Fibroblast of skin of back (primary cell): ENCODE measurements around the gene METTL26.
"Not testable (repeated sequence)": the region's sequence is repeated elsewhere in the genome, so short reads cannot be mapped to it uniquely, and the experiment has no call there.

Source experiments
- DNase-seq: peaks from one replicate; pipeline ENCODE4 v3.0.0-alpha.2; 2013

Gene METTL26

DNA sequence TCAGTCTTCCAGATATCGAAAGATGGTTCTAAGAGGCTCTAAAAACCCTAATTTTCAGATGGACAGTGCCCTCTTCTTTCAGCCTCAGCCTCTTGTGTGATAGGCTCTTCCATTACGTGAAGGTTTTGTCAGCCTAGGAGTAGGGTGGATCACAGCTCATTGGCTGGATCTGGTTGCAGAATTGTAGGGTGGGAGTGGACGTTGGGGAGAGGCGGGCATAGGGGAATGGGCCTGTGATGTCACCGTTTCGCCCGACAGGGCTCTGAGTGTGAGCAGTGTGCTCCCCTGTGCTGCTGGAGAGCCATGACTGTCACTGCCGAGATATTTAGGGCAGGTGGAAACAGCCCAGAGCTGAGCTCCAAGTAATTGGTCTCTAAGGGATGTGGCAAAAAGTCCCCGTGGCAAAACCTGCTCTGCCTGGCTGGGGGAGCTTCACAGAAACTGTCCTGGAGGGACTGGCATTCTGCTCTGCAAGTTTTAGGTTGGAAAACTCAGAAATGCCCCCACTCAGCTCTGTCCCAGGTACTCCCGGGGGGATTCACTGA, 11.5 kb downstream of the METTL26 start:
- DNase-seq: no peak

DNA sequence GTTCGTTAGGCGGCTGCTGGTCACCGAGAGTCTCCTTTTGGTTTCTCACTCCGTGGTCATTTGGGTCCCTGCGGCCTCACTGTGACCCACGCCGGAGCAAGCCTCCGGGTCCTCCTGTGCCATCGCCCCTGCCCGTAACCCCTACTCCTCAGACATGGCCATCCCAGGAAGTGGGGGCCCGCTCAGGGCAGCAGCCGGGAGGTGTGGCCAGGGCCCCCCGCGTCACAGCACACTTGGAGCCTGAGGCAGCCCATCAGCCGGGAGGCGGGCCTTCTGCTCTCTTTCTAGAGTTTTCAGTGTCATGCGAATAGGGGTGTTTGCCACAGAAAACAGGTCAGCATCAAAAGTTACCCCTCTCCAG, 13.2 kb downstream of the METTL26 start:
- DNase-seq: no peak

DNA sequence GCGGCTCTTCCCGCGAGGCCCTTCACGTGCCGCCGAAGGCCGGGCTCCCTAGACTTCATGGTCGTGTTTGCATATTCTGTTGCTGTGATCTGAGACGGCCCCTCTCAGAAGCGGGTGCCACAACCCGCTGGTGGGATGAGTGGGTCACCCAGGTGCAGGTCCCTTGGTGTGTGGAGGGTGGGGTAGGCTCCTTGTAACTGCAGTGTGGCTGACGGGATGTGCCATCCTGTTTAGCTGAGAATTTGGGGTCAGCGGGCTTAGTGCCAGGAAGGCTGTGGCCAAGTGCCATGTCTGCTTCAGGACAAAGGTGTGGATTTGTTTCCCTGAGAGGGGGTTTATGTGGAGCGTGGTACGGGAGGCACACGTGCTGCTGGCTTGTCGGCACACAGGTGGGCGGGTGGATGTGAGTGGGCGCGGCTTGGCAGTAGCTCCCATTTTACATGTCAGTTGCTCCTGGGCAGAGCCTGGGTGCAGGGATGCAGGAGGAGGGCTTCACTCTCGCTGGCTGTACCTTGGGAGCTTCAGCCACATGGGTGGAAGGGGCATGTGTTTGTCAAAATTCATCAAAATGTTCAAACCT, 14.5 kb downstream of the METTL26 start:
- no peak for DNase-seq

DNA sequence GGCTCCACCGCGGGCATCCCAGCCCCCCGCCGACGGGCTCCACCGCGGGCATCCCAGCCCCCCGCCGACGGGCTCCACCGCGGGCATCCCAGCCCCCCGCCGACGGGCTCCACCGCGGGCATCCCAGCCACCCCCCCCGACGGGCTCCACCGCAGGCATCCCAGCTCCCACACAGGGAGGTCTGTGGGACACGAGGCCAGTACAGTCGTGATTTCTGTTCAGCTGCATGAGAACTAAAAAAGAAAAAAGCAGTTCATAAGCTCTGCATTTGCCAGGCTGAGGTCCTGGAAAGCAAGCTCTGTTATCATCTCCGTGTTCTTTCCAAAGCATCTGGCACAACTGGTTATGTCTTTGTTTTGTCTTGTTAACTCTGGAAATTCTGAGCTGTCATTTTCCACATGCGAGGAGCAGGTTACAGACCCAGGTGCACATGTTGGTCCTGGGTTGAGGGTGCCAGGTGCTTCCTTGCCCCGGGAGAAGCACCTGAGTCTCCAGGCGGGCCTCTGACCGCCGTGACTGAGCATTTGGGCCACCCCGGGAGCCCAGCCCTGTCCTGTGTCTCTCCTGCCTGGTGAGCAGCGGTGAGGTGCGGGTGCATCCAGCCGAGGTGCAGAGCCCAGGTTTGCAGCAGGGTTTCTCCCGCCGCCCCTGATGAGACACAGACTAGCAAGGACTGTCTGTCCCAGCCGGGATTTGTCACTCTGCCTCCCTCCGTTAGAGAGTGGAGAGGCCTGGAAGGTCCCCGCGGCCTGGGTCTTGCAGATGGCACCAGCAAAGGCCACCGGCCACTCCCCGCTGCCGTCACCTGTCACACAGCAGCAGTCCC, 15.2 kb downstream of the METTL26 start:
- no peak for DNase-seq

DNA sequence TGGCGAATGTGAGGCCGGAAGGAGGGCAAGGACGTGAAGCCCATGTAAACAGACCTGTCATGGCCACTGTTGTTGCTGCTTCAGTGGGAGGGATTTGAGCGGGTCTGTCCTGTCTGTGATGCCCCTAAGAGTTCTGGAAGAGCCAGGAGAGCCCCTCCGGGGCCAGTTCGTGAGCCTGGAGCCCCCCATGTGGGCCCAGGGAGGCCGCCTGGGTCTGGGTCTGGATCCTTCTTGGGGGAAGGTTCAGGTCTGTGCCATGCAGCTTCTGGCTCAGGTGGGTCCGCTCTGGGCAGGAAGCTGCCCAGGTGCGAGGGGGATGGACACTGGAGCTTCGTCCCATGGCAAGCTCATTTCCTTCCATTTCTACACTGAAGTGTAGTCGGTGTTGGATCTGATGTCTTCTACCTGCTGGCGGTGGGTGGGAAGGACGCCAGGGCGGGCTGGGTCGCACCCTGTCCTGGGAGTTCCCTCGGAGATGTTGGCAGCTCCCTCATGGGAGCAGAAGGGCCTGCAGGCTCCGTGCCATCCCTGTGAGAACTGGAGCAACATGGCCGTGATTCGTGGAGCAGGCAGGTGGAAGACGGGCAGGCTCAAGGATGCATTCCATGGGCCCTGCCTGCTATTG, 16.5 kb downstream of the METTL26 start:
- DNase-seq: no peak

DNA sequence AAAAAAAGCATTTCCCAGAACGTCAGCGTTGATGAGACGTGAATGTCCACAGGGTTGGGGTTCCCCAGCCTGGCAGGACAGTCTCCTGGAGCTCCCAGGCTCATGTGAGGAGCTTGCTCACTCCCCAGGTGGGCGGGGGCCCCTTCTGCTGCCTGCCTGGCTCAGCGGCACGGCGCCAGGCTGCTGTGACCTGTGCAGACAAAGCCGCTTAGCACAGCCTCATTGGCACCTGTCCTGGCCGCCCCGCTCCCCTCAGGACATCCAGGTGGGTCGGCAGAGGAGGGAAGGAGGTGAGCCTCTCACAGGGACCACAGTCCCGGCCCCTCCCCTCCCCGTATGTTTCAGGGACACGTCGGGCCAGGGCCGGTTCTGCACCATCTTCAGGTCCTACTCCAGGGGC, 18.2 kb downstream of the METTL26 start:
- DNase-seq: no peak

DNA sequence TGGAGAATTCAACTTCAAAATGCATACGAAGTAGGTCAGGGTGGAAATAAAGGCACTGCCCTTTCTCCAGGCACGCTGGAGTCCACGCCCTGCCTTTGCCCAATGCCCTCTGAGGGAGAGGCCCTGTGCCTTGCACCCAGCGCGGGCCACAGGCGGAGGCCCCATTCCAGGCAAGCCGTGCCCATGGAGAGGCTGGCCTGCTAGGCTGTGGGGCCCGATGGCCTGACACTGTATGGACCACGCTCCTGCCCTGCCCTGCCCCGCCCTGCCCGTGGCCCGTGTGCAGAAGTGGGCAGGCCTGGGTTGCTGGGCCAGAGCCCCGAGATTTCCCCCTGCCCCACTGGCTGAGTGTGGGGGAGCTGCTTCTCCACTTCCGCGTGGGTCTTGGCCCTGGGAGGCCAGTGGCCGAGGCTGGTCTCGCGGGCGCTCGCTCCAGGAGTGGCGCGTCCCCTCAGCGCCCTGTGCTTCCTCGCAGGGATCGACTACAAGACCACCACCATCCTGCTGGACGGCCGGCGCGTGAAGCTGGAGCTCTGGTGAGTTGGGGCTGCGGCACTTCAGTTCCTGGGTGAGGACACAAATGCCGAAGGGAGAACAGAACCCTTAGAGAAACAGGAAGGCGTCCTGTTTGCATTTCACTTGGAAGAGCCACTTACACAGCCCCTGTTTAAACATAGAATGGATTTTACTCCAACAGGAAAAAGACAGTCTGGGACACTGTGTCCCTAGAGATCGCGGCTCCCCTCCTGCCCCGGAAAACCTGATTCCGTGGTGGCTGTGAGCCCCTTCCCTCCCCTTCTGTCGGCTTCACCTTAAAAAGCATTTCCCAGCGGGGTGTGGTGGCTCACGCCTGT, 19.1 kb downstream of the METTL26 start:
- no peak for DNase-seq

DNA sequence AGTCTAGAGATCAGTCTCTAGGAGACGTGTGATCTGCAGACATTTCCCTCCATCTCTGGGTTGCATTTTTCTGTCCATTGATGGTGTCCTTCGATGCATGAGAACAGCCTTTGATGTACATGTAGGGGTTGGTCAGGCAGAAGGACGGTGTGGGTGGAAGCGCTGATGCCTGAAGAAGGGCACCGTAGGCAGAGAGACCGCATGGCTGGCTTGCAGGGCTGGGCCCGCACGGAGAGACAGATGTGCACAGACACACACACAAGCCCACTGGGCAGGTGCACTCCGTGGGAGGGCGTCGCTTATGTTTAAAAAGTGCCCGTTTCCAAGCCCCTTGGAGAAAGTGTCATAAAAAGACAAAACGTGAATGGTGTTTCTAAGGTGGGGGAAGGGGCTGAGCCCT, 21.0 kb downstream of the METTL26 start:
- no peak for DNase-seq

DNA sequence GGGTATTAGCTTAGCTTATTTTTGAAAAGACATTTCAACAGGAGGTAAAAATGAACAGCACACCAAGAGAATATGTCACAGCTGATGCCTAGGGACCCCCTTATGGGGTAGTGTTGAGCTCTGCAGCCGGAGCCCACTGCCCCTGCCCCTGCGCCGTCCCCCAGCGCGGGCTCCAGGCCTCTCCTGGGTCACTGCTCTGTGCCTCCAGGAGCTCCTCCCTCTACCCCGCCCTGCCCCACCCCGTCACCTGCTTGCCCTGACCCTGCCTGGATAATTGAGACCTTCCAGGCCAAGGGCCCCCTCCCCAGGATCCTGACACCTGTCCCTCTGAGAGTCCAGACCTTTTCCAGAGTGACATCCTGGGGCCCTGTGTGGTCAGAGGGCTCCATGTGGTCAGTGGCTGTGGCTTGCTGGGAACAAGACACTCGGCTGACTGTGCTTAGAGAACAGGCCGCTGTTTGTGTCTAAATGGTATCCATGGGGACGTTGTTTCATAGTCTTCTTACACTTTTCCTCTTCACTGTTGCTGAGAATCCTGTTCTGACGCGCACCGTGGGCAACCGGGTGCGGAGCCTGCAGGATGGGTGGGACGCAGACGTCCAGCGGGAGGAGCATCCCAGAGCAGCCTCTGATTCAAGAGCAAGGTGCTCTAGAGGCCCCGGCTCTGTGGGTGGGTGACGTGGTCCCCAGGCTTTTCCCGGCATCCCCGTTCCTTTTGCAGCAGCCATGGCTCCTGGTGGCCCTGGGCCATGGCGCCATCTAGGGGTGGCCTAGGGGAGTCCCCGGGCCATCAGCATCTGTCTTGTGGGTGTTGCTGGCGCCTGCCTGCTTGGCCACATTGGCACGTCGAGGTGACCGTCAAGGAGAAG, 25.4 kb downstream of the METTL26 start:
- DNase-seq: no peak

DNA sequence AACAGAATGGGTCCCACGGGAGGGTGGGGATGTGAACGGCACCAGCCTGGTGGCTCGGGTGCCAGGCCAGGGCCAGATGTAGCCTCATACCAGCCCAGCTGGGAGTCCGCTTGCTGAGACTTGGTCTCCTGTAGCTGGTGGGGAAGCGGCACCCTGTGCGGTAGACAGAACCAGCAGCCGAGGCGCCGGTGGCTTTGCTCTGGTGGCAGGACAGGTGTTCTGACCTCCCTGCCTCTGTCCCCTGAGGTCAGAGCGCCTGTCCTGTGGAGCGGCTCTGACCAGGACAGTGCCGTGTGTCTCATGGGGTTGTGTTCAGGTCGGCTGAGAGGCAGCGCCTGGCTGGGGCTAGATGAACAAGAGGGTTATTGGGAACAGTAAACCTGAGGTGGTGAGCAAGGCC, 26.1 kb downstream of the METTL26 start:
- no peak for DNase-seq

DNA sequence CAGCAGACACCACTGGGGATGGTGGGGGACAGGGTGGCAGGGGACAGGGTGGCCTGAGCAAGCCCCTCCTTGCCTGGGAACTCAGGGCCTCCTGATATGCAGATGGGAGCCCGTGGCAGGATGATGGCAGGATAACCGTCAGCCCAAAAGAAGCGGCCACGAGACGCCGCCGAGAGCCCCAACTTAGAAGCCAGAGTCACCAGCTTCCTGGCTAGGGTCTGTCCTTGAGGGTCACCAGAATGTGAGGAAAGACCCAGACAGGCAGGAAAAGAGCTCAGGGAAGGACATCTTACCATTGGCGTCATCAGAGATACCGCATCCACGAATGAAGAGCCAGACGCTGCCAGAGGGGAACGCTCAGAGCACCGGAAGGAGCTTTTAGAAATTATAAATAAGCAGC, 26.8 kb downstream of the METTL26 start:
- DNase-seq: no peak

DNA sequence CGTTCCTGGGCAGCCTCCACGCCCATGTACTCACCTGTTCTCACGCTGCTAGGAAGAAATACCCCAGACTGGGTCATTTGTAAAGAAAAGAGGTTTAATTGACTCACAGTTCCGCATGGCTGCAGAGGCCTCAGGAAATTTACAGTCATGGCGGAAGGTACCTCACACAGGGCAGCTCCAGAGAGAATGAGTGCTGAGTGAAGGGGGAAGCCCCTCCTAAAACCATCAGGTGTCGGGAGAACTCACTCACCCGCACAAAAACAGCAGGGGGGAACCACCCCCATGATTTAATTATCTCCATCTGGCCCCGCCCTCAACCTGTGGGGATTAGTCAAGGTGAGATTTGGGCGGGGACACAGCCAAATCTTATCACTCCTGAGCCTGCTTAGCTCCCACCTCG, 28.1 kb downstream of the METTL26 start:
- no peak for DNase-seq

DNA sequence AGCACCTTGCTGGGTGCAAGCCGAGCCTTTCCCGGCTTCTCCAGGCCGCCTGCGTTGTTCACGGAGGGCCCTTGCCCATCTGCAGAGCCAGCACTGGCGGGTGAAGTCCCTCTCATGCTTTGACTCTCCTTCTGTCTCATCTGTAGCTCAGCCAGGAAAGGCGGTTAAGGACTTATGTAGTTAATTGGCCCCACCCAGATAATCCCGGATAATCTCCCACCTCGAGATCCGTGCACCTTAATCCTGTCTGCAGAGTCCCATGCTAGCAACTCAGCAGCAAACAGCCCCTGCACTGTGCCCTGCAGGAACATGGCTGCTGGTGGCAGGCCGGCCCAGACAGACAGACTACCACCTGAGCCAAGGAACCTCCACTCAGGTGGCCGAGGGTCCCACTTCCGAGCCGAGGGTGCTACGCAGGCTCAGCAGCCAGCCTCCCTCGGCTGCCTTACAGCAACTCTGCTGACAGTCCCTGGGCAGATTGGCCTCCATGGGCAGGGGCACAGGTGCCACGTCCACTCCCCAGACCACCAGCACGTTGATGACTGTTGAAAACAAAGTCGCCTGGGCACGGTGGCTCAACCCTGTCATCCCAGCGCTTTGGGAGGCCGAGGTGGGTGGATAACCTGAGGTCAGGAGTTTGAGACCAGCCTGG, 29.3 kb downstream of the METTL26 start:
- DNase-seq: no peak

DNA sequence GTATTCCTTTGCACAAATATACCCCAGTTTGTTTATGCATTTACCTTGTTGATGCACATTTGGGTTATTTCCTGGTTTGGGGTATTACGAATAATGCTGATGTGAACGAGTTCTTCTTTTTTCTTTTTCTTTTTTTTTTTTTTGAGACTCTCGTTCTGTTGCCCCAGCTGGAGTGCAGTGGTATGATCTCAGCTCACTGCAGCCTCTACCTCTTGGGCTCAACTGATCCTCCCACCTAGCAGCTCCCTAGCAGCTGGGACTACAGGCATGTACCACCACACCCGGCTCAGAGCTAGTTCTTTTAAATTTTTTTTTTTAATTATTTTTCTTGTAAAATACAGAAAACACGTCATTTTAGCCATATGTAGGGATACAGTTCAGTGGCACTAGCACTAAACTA, 32.2 kb downstream of the METTL26 start:
- no peak for DNase-seq

DNA sequence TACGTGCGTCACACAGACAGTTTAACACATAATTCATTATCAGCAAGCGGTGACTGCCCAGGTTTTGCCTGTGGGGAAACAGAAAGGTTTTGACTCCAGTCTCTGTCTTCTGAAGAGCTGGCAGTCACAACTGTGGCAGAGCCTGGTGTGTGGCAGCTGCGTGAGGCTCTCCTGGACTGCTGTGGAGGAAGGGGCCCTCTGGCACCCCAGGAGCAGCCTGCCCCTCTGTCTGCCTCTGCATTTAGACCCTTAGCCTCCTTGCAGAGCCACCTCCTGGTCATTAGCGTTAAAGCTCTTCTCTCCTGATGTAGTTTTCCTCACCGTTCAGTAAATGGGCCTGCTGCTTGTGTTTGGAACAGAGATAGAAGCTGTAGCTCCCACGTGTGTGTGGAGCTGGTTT, 35.3 kb downstream of the METTL26 start:
- no peak for DNase-seq

DNA sequence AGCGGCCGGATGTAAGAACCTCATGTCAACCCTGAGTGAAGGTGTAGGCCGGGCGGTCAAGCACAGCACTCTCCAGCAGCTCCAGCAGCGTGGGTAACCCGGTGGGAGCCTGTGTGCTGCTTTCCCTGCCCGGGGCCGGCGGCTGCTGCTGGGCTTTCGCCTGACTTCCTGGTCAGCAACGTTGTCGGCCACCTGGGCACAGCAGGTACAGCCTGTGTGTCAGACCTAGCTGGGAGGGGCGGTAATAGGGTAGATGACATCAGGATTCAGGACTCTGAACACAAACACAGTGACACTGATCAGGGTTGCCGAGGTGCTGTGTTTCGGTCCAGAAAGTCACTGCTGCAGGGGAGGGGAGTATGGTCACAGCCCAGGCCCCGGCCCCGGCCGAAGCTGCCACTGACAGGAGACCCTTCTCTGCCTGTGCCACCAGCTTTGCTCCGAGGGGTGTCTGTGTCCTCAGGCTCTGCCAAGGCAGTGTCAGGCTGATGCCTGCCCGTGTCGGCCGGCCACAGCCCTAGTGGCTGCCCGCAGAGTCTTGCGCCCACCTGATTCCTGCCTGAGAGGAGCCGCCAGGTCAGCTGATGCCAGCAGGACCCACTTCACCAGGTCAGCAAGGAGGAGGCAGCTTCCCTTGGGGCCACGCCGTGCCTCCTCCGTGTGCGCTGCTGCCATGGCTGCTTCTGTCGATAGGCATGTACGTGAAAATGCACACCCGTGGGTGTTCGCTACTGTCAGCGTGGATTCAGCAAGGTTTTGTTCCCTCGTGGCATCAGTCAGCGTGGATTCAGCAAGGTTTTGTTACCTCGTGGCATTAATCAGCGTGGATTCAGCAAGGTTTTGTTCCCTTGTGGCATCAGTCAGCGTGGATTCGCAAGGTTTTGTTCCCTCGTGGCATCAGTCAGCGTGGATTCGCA, 37.0 kb downstream of the METTL26 start:
- no peak for DNase-seq

DNA sequence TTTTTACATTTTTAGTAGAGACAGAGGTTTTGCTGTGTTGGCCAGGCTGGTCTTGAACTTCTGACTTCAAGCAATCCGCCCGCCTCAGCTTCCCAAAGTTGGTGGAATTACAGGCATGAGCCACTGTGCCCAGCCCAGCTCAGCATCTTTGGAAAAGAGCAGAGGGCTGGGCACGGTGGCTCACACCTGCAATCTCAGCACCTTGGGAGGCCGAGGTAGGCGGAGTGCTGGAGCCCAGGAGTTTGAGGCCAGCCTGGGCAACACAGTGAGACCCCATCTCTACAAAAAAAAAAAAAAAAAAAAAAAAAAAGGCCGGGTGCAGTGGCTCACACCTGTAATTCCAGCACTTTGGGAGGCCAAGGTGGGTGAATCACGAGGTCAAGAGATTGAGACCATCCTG, 38.5 kb downstream of the METTL26 start:
- not testable (repeated sequence) for DNase-seq

DNA sequence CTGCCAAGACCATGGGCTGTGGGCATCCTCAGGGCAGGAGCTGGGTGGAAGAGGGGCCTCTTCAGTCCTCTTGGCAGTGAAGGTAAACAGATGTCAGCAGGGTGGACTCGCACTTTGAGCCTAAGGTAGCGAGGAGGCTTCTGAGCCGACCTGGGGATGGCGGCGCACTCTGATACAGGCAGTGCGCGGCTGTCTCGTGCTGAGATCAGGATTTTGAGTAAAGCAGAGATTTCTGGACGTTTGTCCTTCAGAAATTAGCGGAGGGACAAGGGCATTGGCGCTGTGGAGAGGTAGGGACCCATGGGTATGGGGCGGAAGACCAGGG, 39.4 kb downstream of the METTL26 start:
- DNase-seq: no peak

DNA sequence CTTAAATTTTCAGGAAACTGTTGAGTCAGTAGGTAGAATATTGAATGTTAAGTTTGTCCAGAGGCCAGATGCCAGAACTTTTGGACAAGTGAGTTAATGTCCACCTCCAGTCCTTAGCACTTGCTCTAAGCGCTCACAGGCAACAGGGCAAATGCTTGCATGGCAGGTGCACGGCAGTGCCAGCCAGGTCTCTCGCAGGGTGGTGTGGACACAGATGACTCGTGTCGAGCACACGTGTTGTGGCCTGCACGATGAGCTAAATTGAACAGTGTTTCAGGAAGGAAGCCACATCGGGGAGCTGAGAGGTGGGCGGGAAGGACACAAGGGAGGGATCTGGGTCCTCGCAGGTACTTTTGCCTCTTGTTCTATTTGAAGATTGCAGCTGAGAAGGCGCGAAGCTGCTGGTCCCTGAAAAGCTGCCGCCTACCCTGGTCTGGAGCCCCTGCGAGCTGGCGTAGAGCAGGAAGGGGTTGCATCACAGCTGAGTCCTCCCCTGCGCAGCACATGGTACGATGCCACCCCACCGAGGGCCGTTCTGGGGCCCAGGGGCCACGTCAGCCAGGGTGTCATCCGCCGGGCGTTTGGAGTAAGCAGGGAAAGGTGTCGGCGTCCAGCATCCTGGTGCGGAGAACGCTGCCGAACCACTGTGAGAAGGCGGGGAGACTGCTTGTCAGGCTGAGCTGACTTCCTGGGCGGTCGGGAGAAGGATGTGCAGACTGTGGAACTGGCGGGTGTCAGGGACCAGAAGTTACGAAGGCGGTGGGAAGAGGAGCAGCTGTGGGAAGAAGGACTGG, 40.0 kb downstream of the METTL26 start:
- no peak for DNase-seq
